Measurements from ENCODE around the gene BOLA1.
"Not testable (repeated sequence)": the region's sequence is repeated elsewhere in the genome, so short reads cannot be mapped to it uniquely, and the experiment has no call there.

Gene BOLA1

DNA sequence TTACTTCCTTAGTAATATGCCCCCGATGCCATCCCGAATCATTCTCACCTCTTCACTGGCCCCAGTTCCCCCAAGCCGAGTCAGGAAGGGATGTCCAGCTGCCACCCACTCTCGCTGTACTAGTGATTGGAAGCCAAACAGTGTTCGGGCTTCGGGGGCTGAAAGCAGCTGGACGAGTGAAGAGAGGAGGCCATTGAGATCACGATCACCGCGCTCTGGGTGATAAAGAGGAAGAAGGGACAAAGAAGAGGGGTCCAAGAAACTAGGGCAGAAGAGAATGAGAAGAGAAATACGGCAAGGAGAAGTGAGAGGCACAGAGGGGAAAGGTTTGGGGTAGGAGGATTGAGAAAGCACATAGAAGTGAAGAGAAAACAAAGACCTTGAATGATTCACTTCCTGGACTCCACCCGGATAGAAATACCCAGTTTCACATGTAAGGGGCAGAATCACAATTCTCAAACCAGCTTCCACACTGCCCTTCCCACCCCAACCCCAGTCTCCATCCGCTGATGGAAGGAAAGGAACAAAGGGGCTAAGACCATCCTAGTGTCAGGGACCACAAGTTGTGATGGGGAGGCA lies 31.9 kb downstream of the BOLA1 start:
- peaks cover 7% of the 10 kb centered on the region for H3K4me1 Mint-ChIP-seq
- H3K9me3 Mint-ChIP-seq = no peaks in the 10 kb centered on the region
- peaks cover 24% of the 10 kb centered on the region for H3K27me3 Mint-ChIP-seq
- peaks cover 3% of the 10 kb centered on the region for H3K36me3 Mint-ChIP-seq
- H3K27ac Mint-ChIP-seq = no peak overlapping the region
- DNase-seq (ENCODE audit: low spot score in 2 of 2) = no peak
- no peak overlapping the region for H3K4me3 Mint-ChIP-seq
- no peak for ATAC-seq (ENCODE audit: low read depth)

DNA sequence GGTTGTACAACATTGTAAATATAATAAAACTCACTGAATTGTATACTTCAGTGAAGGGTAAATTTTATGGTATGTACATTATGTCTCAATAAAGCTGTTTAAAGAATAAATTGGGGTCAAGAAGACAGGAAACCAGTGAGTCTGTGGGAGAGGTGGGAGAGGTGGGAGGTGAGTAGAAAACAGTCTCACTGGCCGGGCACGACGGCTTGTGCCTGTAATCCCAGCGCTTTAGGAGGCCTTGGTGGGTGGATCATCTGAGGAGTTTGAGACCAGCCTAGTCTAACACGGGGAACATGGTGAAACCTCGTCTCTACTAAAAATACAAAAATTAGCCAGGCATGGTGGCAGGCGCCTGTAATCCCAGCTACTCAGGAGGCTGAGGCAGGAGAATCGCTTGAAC lies 33.1 kb downstream of the BOLA1 start:
- no peak for ATAC-seq (ENCODE audit: low read depth)
- H3K4me1 Mint-ChIP-seq = peaks cover 7% of the 10 kb centered on the region
- H3K36me3 Mint-ChIP-seq = peaks cover 3% of the 10 kb centered on the region
- no peaks in the 10 kb centered on the region for H3K9me3 Mint-ChIP-seq
- H3K4me3 Mint-ChIP-seq = no peak overlapping the region
- H3K27ac Mint-ChIP-seq = no peak overlapping the region
- DNase-seq (ENCODE audit: low spot score in 2 of 2) = no peak
- peaks cover 24% of the 10 kb centered on the region for H3K27me3 Mint-ChIP-seq

DNA sequence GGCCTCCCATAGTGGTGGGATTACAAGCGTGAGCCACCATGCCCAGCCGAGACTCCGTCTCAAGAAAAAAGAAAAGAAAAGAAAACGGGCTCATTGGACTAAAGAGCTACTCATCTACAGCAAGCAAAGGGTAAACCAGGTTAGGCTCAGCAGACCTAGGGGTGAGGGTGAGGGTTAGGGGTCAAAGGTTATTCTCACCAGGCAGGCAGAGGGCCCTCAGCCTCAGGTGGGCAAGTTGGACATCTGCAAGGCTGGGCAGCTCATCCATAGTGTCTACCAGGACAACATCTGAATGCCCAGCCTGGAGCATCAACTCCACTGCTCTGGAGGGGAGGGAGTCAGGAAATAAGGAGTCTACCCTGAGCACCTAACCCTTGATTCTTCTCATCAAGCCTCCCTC lies 33.8 kb downstream of the BOLA1 start:
- H3K9me3 Mint-ChIP-seq = no peaks in the 10 kb centered on the region
- H3K4me1 Mint-ChIP-seq = peaks cover 7% of the 10 kb centered on the region
- H3K4me3 Mint-ChIP-seq = no peak overlapping the region
- no peak overlapping the region for H3K27ac Mint-ChIP-seq
- H3K27me3 Mint-ChIP-seq = peaks cover 24% of the 10 kb centered on the region
- DNase-seq (ENCODE audit: low spot score in 2 of 2) (no peak), ATAC-seq (ENCODE audit: low read depth) (no peak)
- no peaks in the 10 kb centered on the region for H3K36me3 Mint-ChIP-seq

DNA sequence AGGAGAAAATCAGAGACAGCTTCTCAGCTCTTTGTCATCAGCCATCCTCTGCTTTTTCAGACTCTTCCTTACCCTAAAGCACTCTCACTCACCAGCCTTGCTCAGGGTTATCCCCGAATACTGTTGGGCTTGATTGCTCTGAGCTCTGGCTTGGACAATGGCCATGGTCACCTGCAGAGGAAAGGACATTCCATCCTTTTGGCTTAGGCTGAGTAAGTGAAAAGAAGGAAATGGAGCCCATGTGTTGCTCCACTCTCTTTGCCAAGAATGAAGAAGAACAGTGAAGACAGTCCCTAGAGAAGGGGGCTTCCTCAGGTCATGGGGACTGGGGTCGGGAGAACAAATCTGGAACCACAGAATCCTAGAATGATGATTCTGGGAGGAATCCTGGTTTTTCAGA lies 35.0 kb downstream of the BOLA1 start:
- H3K27ac Mint-ChIP-seq = no peak overlapping the region
- H3K9me3 Mint-ChIP-seq = no peaks in the 10 kb centered on the region
- H3K4me1 Mint-ChIP-seq = peaks cover 3% of the 10 kb centered on the region
- H3K36me3 Mint-ChIP-seq = no peaks in the 10 kb centered on the region
- no peak overlapping the region for H3K4me3 Mint-ChIP-seq
- no peak for DNase-seq (ENCODE audit: low spot score in 2 of 2)
- peaks cover 24% of the 10 kb centered on the region for H3K27me3 Mint-ChIP-seq
- no peak for ATAC-seq (ENCODE audit: low read depth)

DNA sequence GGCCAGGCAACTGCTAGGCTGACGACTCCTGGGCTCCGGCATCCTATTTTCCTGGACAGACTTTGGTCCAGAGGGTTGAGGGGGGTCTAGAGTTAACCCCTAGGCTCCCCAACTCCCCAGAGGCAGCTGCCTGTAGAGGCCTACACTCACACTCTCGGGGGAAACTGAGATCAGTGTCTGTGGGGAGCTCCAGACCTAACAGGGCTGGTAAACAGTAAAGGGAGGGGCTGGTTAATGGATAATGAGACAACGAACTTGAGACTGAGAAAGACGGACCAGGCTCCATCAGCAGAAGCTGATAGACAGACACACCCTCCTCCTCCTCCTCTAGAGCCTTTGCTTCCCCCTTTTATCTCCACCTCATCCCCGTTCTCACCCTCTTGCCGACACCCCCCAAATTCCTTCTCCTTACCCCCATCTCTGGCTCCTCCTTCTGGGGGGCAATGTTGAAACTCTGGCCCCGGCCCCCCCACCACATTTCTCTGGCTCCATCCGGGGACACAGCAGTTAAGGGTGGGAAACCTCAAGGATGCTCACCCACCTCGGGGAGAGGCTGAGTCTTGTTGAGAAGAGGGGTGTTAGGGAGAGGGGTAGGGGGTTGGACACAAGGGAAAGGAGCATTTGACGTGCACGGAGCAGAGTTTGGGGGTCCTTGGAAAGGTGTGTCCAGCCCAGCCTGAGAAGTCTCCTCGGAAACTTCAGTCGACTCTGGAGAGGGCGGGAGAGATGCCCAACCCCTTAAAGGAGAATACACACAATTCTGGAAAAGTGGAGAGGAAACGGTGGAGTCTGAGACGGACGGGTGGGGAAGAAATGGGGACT lies 37.0 kb downstream of the BOLA1 start, which contains the start of gene MTMR11:
Gene MTMR11 (minus strand): TSS at position 710 of the 822 bp plus-strand sequence. CDS start 232 bp downstream, at position 478.
- no peaks in the 10 kb centered on the region for H3K36me3 Mint-ChIP-seq
- H3K4me3 Mint-ChIP-seq = no peak within 1 kb of the TSS
- ATAC-seq (ENCODE audit: low read depth) = no peak
- no peak within 1 kb of the TSS for H3K27ac Mint-ChIP-seq
- no peaks in the 10 kb centered on the region for H3K9me3 Mint-ChIP-seq
- DNase-seq (ENCODE audit: low spot score in 2 of 2) = no peak
- peaks cover 19% of the 10 kb centered on the region for H3K27me3 Mint-ChIP-seq
- peaks cover 3% of the 10 kb centered on the region for H3K4me1 Mint-ChIP-seq

DNA sequence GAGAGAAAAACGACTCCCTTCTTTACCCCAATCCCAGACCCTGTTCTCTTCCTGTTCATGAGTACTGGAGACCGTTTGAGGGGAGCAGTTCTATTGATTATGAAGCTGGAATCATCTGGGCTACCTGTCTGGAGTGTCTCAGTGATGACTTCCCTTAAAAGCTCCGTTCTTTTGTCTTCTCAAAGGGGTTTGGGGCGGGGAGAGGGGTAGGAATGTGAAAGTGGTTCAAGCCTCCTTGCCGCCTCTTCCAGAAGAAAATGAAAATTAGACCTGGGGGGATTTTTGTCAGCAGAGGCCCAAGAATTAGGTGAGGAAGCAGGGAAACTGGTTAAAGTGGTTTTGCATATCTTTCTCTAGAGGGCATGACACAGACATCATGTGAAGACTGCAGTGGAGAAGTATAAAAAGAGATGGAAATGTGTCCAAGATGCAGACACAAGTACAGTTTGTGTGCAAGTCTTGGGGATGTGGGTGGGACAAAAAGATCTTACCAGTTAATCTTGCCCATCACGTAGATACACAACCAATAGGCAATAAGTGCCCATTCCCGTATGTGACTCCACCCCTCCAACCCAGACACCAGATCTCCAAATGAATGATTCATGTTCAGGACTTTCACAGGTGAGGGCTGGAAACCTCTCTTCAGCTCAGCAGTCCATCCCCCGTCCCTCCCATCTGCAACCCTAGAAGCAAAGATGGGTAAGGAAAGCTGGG lies 37.8 kb downstream of the BOLA1 start:
- ATAC-seq (ENCODE audit: low read depth) = no peak
- Mint-ChIP-seq H3K36me3 (no peaks in the 10 kb centered on the region), H3K27ac (no peak overlapping the region), H3K27me3 (peaks cover 12% of the 10 kb centered on the region), H3K4me1 (peaks cover 3% of the 10 kb centered on the region), H3K9me3 (no peaks in the 10 kb centered on the region), H3K4me3 (no peak overlapping the region)
- no peak for DNase-seq (ENCODE audit: low spot score in 2 of 2)

DNA sequence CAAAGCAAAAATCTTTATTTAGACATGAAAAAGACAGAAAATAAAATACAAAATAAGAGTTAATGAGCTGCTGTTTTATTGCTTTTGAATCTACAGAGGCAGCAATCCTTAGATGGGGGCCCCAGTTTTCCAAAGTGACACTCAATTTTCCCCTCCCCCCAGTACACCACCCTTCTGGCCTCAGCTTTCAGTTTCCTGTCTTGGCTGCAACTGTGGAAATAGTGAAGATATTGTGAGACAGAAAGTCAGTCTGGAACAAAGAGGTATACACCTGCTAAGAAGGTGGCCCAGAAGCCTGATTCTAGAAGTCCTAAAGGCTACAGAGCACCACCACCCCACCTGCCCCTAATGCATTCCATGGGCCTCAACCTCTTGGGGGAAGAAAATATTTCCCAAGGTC lies 38.4 kb downstream of the BOLA1 start:
- no peak overlapping the region for H3K27ac Mint-ChIP-seq
- peaks cover 3% of the 10 kb centered on the region for H3K4me1 Mint-ChIP-seq
- peaks cover 11% of the 10 kb centered on the region for H3K27me3 Mint-ChIP-seq
- no peaks in the 10 kb centered on the region for H3K36me3 Mint-ChIP-seq
- H3K4me3 Mint-ChIP-seq = no peak overlapping the region
- DNase-seq (ENCODE audit: low spot score in 2 of 2) (no peak), ATAC-seq (ENCODE audit: low read depth) (no peak)
- no peaks in the 10 kb centered on the region for H3K9me3 Mint-ChIP-seq

DNA sequence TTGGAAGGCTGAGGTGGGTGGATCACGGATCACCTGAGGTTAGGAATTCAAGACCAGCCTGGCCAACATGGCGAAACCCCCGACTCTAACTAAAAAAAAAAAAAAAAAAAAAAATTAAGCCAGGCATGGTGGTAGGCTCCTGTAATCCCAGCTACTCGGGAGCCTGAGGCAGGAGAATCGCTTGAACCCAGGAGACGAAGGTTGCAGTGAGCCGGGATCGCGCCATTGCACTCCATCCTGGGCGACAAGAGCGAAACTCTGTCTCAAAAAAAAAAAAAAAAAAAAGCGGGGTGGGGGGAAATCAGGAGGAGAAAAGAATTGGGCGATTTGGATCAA lies 39.3 kb downstream of the BOLA1 start:
- not testable (repeated sequence) for H3K27ac Mint-ChIP-seq; H3K4me3 Mint-ChIP-seq; H3K36me3 Mint-ChIP-seq; H3K27me3 Mint-ChIP-seq; H3K4me1 Mint-ChIP-seq; H3K9me3 Mint-ChIP-seq; DNase-seq (ENCODE audit: low spot score in 2 of 2); ATAC-seq (ENCODE audit: low read depth)

DNA sequence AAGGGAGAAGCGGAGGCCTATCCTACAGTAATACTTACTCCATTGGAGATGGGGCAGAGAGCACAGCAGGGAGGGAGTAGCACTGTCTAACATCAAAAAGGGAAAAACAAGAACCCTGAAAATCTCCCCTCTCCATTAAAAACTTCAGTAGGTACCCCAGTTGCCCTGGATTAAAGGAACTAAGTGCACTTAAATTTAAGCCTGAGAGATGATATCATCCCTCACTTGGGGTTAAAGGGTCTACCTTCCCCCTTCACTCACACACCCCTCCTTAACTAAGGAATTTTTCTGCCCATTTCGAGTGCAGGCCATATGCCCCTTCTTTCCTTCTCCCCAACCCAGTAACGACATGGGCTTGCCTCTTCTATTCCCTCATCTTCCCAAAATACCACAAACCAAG lies 41.1 kb downstream of the BOLA1 start:
- no peak overlapping the region for H3K27ac Mint-ChIP-seq
- H3K4me3 Mint-ChIP-seq = no peak overlapping the region
- H3K4me1 Mint-ChIP-seq = peaks cover 3% of the 10 kb centered on the region
- H3K9me3 Mint-ChIP-seq = no peaks in the 10 kb centered on the region
- no peaks in the 10 kb centered on the region for H3K27me3 Mint-ChIP-seq
- peaks cover 2% of the 10 kb centered on the region for H3K36me3 Mint-ChIP-seq
- DNase-seq (ENCODE audit: low spot score in 2 of 2) = no peak
- ATAC-seq (ENCODE audit: low read depth) = no peak

DNA sequence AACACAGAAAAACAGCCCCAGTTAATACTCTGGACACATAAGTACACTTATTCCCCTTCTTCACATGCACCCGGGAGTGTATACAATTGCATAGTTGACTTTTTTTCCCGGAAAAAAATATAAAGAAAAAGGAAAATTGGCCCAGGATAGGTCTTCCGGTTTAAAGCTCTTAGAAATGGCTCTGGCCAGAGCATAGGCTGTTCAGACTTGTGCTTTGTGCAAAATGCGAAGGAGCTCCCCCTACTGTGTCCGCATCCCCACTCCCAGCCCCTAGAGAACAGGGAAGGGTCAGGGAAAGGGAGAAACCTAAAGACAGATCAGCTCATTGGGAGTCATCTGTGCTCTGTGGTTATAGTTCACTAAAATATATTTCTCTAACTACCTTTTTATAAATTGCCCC lies 42.8 kb downstream of the BOLA1 start:
- Mint-ChIP-seq H3K27me3 (no peaks in the 10 kb centered on the region), H3K4me3 (no peak overlapping the region), H3K36me3 (peaks cover 4% of the 10 kb centered on the region), H3K4me1 (peaks cover 3% of the 10 kb centered on the region), H3K27ac (no peak overlapping the region), H3K9me3 (no peaks in the 10 kb centered on the region)
- DNase-seq (ENCODE audit: low spot score in 2 of 2) (no peak), ATAC-seq (ENCODE audit: low read depth) (no peak)

DNA sequence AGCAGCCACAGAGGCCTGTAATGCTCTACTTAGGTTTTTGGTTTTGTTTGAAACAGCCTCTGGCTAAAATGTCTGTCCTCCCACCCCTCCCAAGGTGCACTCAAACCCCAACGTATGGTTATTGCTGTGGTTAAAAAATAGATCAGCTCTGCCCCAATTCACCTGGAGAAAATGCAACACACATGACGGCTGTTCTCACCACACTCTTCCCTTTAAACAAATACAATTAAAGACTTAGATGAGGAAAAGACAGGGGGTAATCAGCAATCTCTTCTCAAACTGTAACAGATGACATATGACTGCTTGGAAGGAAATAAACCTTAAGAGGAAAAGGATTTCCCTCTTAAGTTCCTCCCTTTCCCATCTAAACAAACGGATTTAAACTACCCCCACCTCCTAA lies 43.5 kb downstream of the BOLA1 start:
- Mint-ChIP-seq H3K36me3 (peaks cover 4% of the 10 kb centered on the region), H3K27ac (no peak overlapping the region), H3K27me3 (no peaks in the 10 kb centered on the region), H3K4me1 (no peaks in the 10 kb centered on the region), H3K9me3 (no peaks in the 10 kb centered on the region), H3K4me3 (no peak overlapping the region)
- DNase-seq (ENCODE audit: low spot score in 2 of 2) = no peak
- no peak for ATAC-seq (ENCODE audit: low read depth)

DNA sequence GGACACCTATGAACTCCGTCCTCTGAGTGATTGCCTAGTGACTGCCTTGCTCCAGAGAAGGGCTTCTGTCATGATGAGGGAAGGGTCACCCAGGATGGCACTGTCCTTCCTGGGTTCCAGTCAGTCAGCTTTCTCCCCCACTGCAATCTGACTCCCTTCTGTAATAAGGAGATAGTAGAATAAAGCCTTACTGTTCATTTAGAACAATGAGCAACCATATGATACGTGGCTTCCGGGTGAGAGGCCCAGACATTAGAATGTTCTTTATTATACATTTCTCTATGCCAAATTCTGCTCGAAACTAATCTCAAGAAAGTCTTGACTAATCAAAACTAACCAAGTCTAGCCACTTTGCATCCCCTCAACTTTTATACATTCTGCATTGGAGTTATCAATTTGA lies 45.8 kb downstream of the BOLA1 start:
- H3K9me3 Mint-ChIP-seq = no peaks in the 10 kb centered on the region
- DNase-seq (ENCODE audit: low spot score in 2 of 2) (no peak), ATAC-seq (ENCODE audit: low read depth) (no peak)
- peaks cover 4% of the 10 kb centered on the region for H3K36me3 Mint-ChIP-seq
- no peaks in the 10 kb centered on the region for H3K27me3 Mint-ChIP-seq
- H3K4me1 Mint-ChIP-seq = no peaks in the 10 kb centered on the region
- no peak overlapping the region for H3K4me3 Mint-ChIP-seq
- H3K27ac Mint-ChIP-seq = no peak overlapping the region

DNA sequence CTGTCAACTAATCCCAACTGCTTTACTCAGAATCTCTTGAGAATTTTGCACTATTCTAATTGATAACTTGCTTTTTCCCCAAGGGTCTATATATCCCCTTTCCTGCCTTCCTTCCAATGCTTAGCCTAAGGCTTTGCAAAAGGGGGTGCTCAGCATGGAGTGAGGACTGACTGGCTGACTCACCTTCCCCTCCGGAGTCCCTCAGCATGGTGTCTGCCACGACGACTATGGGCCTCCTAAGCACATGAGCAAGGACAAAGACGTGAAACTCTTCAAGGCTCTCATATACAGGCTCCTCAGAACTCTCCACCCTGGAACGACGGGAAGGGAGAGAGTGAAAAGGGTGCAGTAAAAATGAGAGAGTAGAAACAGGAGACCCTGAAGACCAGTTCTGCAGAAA lies 50.5 kb downstream of the BOLA1 start:
- H3K4me1 Mint-ChIP-seq = no peaks in the 10 kb centered on the region
- no peak for ATAC-seq (ENCODE audit: low read depth)
- peaks cover 2% of the 10 kb centered on the region for H3K9me3 Mint-ChIP-seq
- no peaks in the 10 kb centered on the region for H3K27me3 Mint-ChIP-seq
- no peak overlapping the region for H3K4me3 Mint-ChIP-seq
- peaks cover 2% of the 10 kb centered on the region for H3K36me3 Mint-ChIP-seq
- H3K27ac Mint-ChIP-seq = no peak overlapping the region
- no peak for DNase-seq (ENCODE audit: low spot score in 2 of 2)
